NT2/D1 (cell line): Measurements from ENCODE around the gene SMAD2.

Source experiments
- DNase-seq: peaks from one replicate; pipeline ENCODE4 v3.0.0-alpha.2; 2011; ENCODE audit warnings: low read depth, low spot score
- H3K27me3 ChIP-seq: 2 replicates; pipeline ENCODE4 v1.6.0; 2011; ENCODE audit warnings: mild to moderate bottlenecking; ENCODE audit not compliant: insufficient read length, insufficient read depth
- H3K36me3 ChIP-seq: 2 replicates; pipeline ENCODE4 v1.6.1; 2011; ENCODE audit warnings: mild to moderate bottlenecking, low read length, mixed read lengths; ENCODE audit not compliant: insufficient read depth, insufficient read length
- H3K4me1 ChIP-seq: 2 replicates; pipeline ENCODE4 v1.5.1; 2011; ENCODE audit not compliant: insufficient read depth, insufficient read length
- H3K4me3 ChIP-seq: 2 replicates; pipeline ENCODE4 v1.5.1; 2011; ENCODE audit warnings: low read depth; ENCODE audit not compliant: insufficient read length
- H3K9ac ChIP-seq: 2 replicates; pipeline ENCODE4 v1.6.0; 2011; ENCODE audit warnings: low read depth; ENCODE audit not compliant: insufficient read length
- H3K9me3 ChIP-seq: 2 replicates; pipeline ENCODE4 v1.5.1; 2011; ENCODE audit warnings: mild to moderate bottlenecking, low read length; ENCODE audit not compliant: insufficient read depth
- SUZ12 ChIP-seq: IDR thresholded peaks from 2 replicates; pipeline ENCODE4 v1.6.1; 2011; ENCODE audit not compliant: insufficient read length, insufficient read depth; ENCODE audit errors: extremely low read depth
- YY1 ChIP-seq: IDR thresholded peaks from 2 replicates; pipeline ENCODE4 v1.6.1; 2011; ENCODE audit not compliant: insufficient read length, insufficient read depth
- ZNF274 ChIP-seq: IDR thresholded peaks from 2 replicates; pipeline ENCODE4 v1.6.1; 2011; ENCODE audit warnings: mild to moderate bottlenecking, low read depth, low read length

Gene SMAD2

GRCh38 chr18:47868744-47869143 lies 61.7 kb downstream of the SMAD2 start:
- no peak for TF ChIP-seq YY1
- no peak for TF ChIP-seq SUZ12
- TF ChIP-seq ZNF274: no peak
- no peak for DNase-seq
- Histone ChIP-seq H3K9me3 (no peaks in the 10 kb centered on the region), H3K4me3 (no peak overlapping the region), H3K27me3 (no peaks in the 10 kb centered on the region), H3K9ac (no peak overlapping the region), H3K36me3 (peaks cover 37% of the 10 kb centered on the region), H3K4me1 (no peaks in the 10 kb centered on the region)

GRCh38 chr18:47865183-47865582 lies 65.3 kb downstream of the SMAD2 start:
- Histone ChIP-seq H3K27me3 (no peaks in the 10 kb centered on the region), H3K4me1 (no peaks in the 10 kb centered on the region), H3K9me3 (0 out of 2 replicates have a peak, but pooled peaks cover under 1% of the 10 kb centered on the region), H3K9ac (no peak overlapping the region), H3K36me3 (peaks cover 35% of the 10 kb centered on the region), H3K4me3 (no peak overlapping the region)
- no peak for DNase-seq
- no peak for TF ChIP-seq SUZ12
- TF ChIP-seq YY1: no peak
- no peak for TF ChIP-seq ZNF274

- no peaks in the 10 kb centered on the region for H3K4me1 ChIP-seq
- no peak overlapping the region for H3K4me3 ChIP-seq
- TF ChIP-seq ZNF274: no peak
- no peak for TF ChIP-seq YY1
- TF ChIP-seq SUZ12: no peak
- H3K9ac ChIP-seq: no peak overlapping the region
- H3K27me3 ChIP-seq: no peaks in the 10 kb centered on the region
- DNase-seq: no peak
- peaks cover 22% of the 10 kb centered on the region for H3K9me3 ChIP-seq
- H3K36me3 ChIP-seq: peaks cover 28% of the 10 kb centered on the region
Observed at GRCh38 chr18:47863041-47863440, 67.4 kb downstream of the SMAD2 start.

GRCh38 chr18:47858607-47859006 lies 71.9 kb downstream of the SMAD2 start:
- Histone ChIP-seq H3K9ac (no peak overlapping the region), H3K4me3 (no peak overlapping the region), H3K9me3 (peaks cover 45% of the 10 kb centered on the region), H3K36me3 (peaks cover 13% of the 10 kb centered on the region), H3K27me3 (no peaks in the 10 kb centered on the region), H3K4me1 (no peaks in the 10 kb centered on the region)
- TF ChIP-seq YY1 (no peak), ZNF274 (no peak), SUZ12 (no peak)
- no peak for DNase-seq

- TF ChIP-seq ZNF274 (no peak), YY1 (no peak), SUZ12 (no peak)
- H3K9ac ChIP-seq: no peak overlapping the region
- H3K4me3 ChIP-seq: no peak overlapping the region
- H3K4me1 ChIP-seq: no peaks in the 10 kb centered on the region
- H3K36me3 ChIP-seq: peaks cover 47% of the 10 kb centered on the region
- no peaks in the 10 kb centered on the region for H3K27me3 ChIP-seq
- no peak for DNase-seq
- no peaks in the 10 kb centered on the region for H3K9me3 ChIP-seq
Observed at GRCh38 chr18:47847635-47848034, 82.8 kb downstream of the SMAD2 start.

GRCh38 chr18:47846431-47846830 lies 84.0 kb downstream of the SMAD2 start:
- DNase-seq: no peak
- Histone ChIP-seq H3K27me3 (no peaks in the 10 kb centered on the region), H3K9ac (no peak overlapping the region), H3K36me3 (peaks cover 51% of the 10 kb centered on the region), H3K4me1 (no peaks in the 10 kb centered on the region), H3K4me3 (no peak overlapping the region), H3K9me3 (no peaks in the 10 kb centered on the region)
- TF ChIP-seq YY1 (no peak), ZNF274 (no peak), SUZ12 (no peak)

- Histone ChIP-seq H3K9me3 (no peaks in the 10 kb centered on the region), H3K4me3 (no peak overlapping the region), H3K9ac (no peak overlapping the region), H3K36me3 (peaks cover 63% of the 10 kb centered on the region), H3K27me3 (no peaks in the 10 kb centered on the region), H3K4me1 (no peaks in the 10 kb centered on the region)
- no peak for DNase-seq
- TF ChIP-seq YY1 (no peak), ZNF274 (no peak), SUZ12 (no peak)
Observed at GRCh38 chr18:47844828-47845498, 85.5 kb downstream of the SMAD2 start.

- TF ChIP-seq SUZ12 (no peak), ZNF274 (no peak), YY1 (no peak)
- Histone ChIP-seq H3K36me3 (peaks cover 64% of the 10 kb centered on the region), H3K9ac (no peak overlapping the region), H3K4me3 (no peak overlapping the region), H3K9me3 (no peaks in the 10 kb centered on the region), H3K27me3 (no peaks in the 10 kb centered on the region), H3K4me1 (no peaks in the 10 kb centered on the region)
- no peak for DNase-seq
Observed at GRCh38 chr18:47842836-47843235, 87.6 kb downstream of the SMAD2 start.
